Endothelial cell of umbilical vein (primary cell): ENCODE results near the gene RPF1. TPM values are rescaled to one million over a fixed set of nuclear protein-coding genes. Genes with fewer than 3 reads are reported as not detected.

Experiments used
- BruUV-seq: library from RNA; stranded (reverse); fragments of 400-500 nt; replicated peaks from 2 replicates; lab custom pipeline; 2021; lab: Mats Ljungman, UMichigan
- CTCF ChIA-PET: fragments of 300-600, 350-600 bp; sonication (Branson Sonifier 250); formaldehyde crosslinking; loops from one replicate; lab custom pipeline; 2021; ENCODE audit warnings: antibody characterized with exemption, inconsistent platforms; lab: Charles Lee
- POLR2A ChIA-PET: fragments of 300-600, 350-600 bp; sonication (Branson Sonifier 250); formaldehyde crosslinking; loops from one replicate; lab custom pipeline; 2021; ENCODE audit warnings: antibody characterized with exemption, inconsistent platforms; lab: Charles Lee
- DNase-seq: peaks from one replicate; pipeline ENCODE4 v3.0.0-alpha.2; 2011; ENCODE audit warnings: low read depth, low spot score
- FAIRE-seq: peaks from 2 replicates; lab custom pipeline; 2011; peaks lifted over from hg19 to GRCh38; lab: Jason Lieb, UNC
- H2AFZ ChIP-seq: 2 replicates; pipeline ENCODE4 v1.6.0; 2012; ENCODE audit warnings: low read depth, low read length, control low read depth, inconsistent platforms
- H3K27ac ChIP-seq: 2 replicates; pipeline ENCODE4 v1.5.1; 2011; ENCODE audit warnings: low read depth, mild to moderate bottlenecking, control low read depth, low read length, moderate library complexity; ENCODE audit not compliant: insufficient read depth
- H3K27me3 ChIP-seq, 2 experiments: 2 replicates each; pipeline versions ENCODE4 v1.6.0 to v1.6.1; 2011; ENCODE audit warnings: low read length in 2 of 2, mixed read lengths in 1 of 2; ENCODE audit not compliant: control insufficient read depth in 2 of 2, insufficient read depth in 2 of 2
- H3K36me3 ChIP-seq, 2 experiments: 2 replicates in 1 of 2; 3 replicates in 1 of 2; pipeline ENCODE4 v1.5.1; 2011; ENCODE audit warnings: low read length in 2 of 2, mild to moderate bottlenecking in 1 of 2, moderate library complexity in 1 of 2; ENCODE audit not compliant: control insufficient read depth in 2 of 2, insufficient read depth in 2 of 2; ENCODE audit errors: extremely low read depth in 1 of 2
- H3K4me1 ChIP-seq: 3 replicates; pipeline ENCODE4 v1.5.1; 2011; ENCODE audit warnings: mild to moderate bottlenecking, low read length; ENCODE audit not compliant: control insufficient read depth, insufficient read depth; ENCODE audit errors: extremely low read depth
- H3K4me2 ChIP-seq: 2 replicates; pipeline ENCODE4 v1.6.1; 2011; ENCODE audit warnings: low read length, control low read depth, mixed read lengths; ENCODE audit not compliant: insufficient read depth
- H3K4me3 ChIP-seq, 3 experiments: fragments of 200-600 bp in 1 of 3; sonication (generic), shearing (Covaris generic) in 1 of 3; replicated peaks in 1 of 3; 2 replicates each; pipeline ENCODE4 v1.5.1; 2011 to 2016; ENCODE audit warnings: control low read depth in 3 of 3, low read length in 3 of 3, mild to moderate bottlenecking in 2 of 3, inconsistent platforms in 1 of 3, low read depth in 1 of 3, moderate library complexity in 1 of 3; ENCODE audit not compliant: insufficient read depth in 1 of 3
- H3K79me2 ChIP-seq: 2 replicates; pipeline ENCODE4 v1.6.0; 2012; ENCODE audit warnings: low read length, inconsistent platforms; ENCODE audit not compliant: control insufficient read depth, insufficient read depth
- H3K9ac ChIP-seq: replicated peaks from 2 replicates; pipeline ENCODE3; 2011; ENCODE audit warnings: low read length, control low read depth; ENCODE audit not compliant: insufficient read depth; ENCODE audit errors: extremely low read depth
- H3K9me1 ChIP-seq: replicated peaks from 3 replicates; pipeline ENCODE4 v1.6.0; 2011; ENCODE audit warnings: mild to moderate bottlenecking, low read length; ENCODE audit not compliant: control insufficient read depth, insufficient read depth; ENCODE audit errors: extremely low read depth
- H3K9me3 ChIP-seq: replicated peaks from 2 replicates; pipeline ENCODE4 v1.5.1; 2012; ENCODE audit warnings: low read length, inconsistent platforms; ENCODE audit not compliant: control insufficient read depth, insufficient read depth
- H4K20me1 ChIP-seq: replicated peaks from 2 replicates; pipeline ENCODE3; 2011; ENCODE audit warnings: mild to moderate bottlenecking, low read length; ENCODE audit not compliant: control insufficient read depth, insufficient read depth; ENCODE audit errors: extremely low read depth
- CTCF ChIP-seq, 2 donors: IDR thresholded peaks; 1 replicate in 1 of 2; 2 replicates in 1 of 2; pipeline ENCODE4 v1.5.1; 2011; ENCODE audit warnings: low read length in 2 of 2, mild to moderate bottlenecking in 2 of 2, moderate library complexity in 2 of 2, control low read depth in 1 of 2, inconsistent platforms in 1 of 2, low read depth in 1 of 2; ENCODE audit not compliant: insufficient read depth in 1 of 2; ENCODE audit errors: extremely low read depth in 1 of 2
- EZH2 ChIP-seq: IDR thresholded peaks from 2 replicates; pipeline ENCODE4 v1.6.1; 2012; ENCODE audit warnings: borderline replicate concordance, low read depth, mild to moderate bottlenecking, moderate library complexity, low read length, inconsistent platforms; ENCODE audit not compliant: severe bottlenecking
- FOS ChIP-seq: IDR thresholded peaks from 2 replicates; pipeline ENCODE4 v1.6.1; 2011; ENCODE audit warnings: mild to moderate bottlenecking, low read length, moderate library complexity, borderline replicate concordance; ENCODE audit not compliant: insufficient read depth
- GATA2 ChIP-seq: IDR thresholded peaks from 2 replicates; pipeline ENCODE4 v1.7.0; 2011; ENCODE audit warnings: low read depth, mild to moderate bottlenecking, moderate library complexity, mixed read lengths, low read length; ENCODE audit not compliant: insufficient read length, insufficient read depth
- JUN ChIP-seq: IDR thresholded peaks from 2 replicates; pipeline ENCODE4 v1.6.1; 2011; ENCODE audit warnings: borderline replicate concordance, low read depth; ENCODE audit not compliant: insufficient read length, insufficient read depth
- MAX ChIP-seq: IDR thresholded peaks from 2 replicates; pipeline ENCODE4 v1.6.1; 2011; ENCODE audit not compliant: insufficient read depth, insufficient read length
- MYC ChIP-seq: IDR thresholded peaks from one replicate; pipeline ENCODE4 v1.6.1; 2011; ENCODE audit warnings: mild to moderate bottlenecking, low read depth, low read length
- POLR2A ChIP-seq: IDR thresholded peaks from 2 replicates; pipeline ENCODE4 v1.6.1; 2012; ENCODE audit warnings: low read depth, mild to moderate bottlenecking, control low read depth, low read length
- POLR2AphosphoS5 ChIP-seq: IDR thresholded peaks from 2 replicates; pipeline ENCODE4 v1.6.1; 2012; ENCODE audit warnings: low read depth, mild to moderate bottlenecking, control low read depth, low read length, moderate library complexity; ENCODE audit not compliant: insufficient read depth
- dilution Hi-C: fragments of 300-500 bp; cut with MboI; formaldehyde crosslinking; loops from one replicate; pipeline ENCODE4 v1.15.0; 2019; ENCODE audit warnings: low sequenced_read_pairs; ENCODE audit not compliant: extremely low pct_ligation_motif_present
- intact Hi-C: fragments of 100-400 bp; cut with micrococcal nuclease; formaldehyde crosslinking; loops from one replicate; pipeline ENCODE4 v1.10.0; 2022
- polyA plus RNA-seq, 4 experiments: library from polyadenylated mRNA; depleted of rRNA in 3 of 4; stranded (reverse) in 3 of 4; unstranded in 1 of 4; fragments of >200 nt; gene quantifications; 2 replicates each; pipeline versions ENCODE4 v1.2.1 to v1.2.3, GENCODE V29; 2011 to 2012; ENCODE audit warnings: missing spikeins in 1 of 4
- total RNA-seq: library from RNA; stranded (reverse); gene quantifications from 2 replicates; pipeline ENCODE4 v1.2.3, GENCODE V29; 2021

The RPF1 gene
- total and polyA plus RNA-seq, 2 donors (not counting 3 experiments of a cell fraction or from before 2014, with no cell fraction given): 15.3 to 32.6 TPM

GRCh38 chr1:84504580-84505492 is 25.8 kb downstream of the RPF1 start:
- TF ChIP-seq EZH2 (no peak), MYC (no peak), JUN (no peak), POLR2AphosphoS5 (no peak), GATA2 (no peak), POLR2A (no peak), CTCF (IDR thresholded peaks at IDR 0.05; ENCODE audit: extremely low read depth in 1 of 2, insufficient read depth in 1 of 2, low read depth in 1 of 2, low read length in 2 of 2) (no peak), FOS (no peak), MAX (no peak)
- dilution Hi-C loops: no loop called here
- H3K4me3 ChIP-seq: peak overlapping the region; percentile 55 to 89 (median 73)
- CTCF ChIA-PET: interaction anchor here (1.0 to 4.4 kb wide), 11 partner anchors 10 to 128 kb away, joined by 3 to 37 read pairs (median 4); partner anchors contain the start of gene CTBS
- H3K27ac ChIP-seq: peak overlapping the region; percentile 91
- FAIRE-seq: no peak
- POLR2A ChIA-PET: interaction anchor here (1.5 to 2.2 kb wide), 5 partner anchors 25 to 98 kb away, joined by 3 to 30 read pairs (median 5); partner anchors contain the start of gene CTBS
- no peaks in the 10 kb centered on the region for H3K9me3 ChIP-seq
- H3K27me3 ChIP-seq: no peaks in the 10 kb centered on the region
- H3K9ac ChIP-seq: peak overlapping the region; percentile 93
- peaks cover 25% of the 10 kb centered on the region for H3K4me1 ChIP-seq
- H3K9me1 ChIP-seq: no peaks in the 10 kb centered on the region
- H2AFZ ChIP-seq: no peak overlapping the region
- H3K4me2 ChIP-seq: peak overlapping the region; percentile 100
- H3K36me3 ChIP-seq: peaks cover 0 to 4% of the 10 kb centered on the region in 2 experiments
- DNase-seq: peak; percentile 58
- H4K20me1 ChIP-seq: peaks cover 3% of the 10 kb centered on the region
- BruUV-seq: TSS peak; percentile 27
- peaks cover 58% of the 10 kb centered on the region for H3K79me2 ChIP-seq
- intact Hi-C loops: loop anchor here (10.0 kb wide), 1 partner anchor 770 kb away; the partner anchor contains the start of gene BCL10
